HG03103 (cell line): ENCODE results near the gene BARX1.

Source experiments
- ATAC-seq: cut with Tn5 transposase; IDR thresholded peaks from one replicate; pipeline ENCODE4 v1.9.1; 2021; ENCODE audit warnings: low read depth; ENCODE audit not compliant: unreplicated experiment

The BARX1 gene

GRCh38 chr9:93929231-93929630, 25.9 kb downstream of the BARX1 start:
- no peak for ATAC-seq

DNA sequence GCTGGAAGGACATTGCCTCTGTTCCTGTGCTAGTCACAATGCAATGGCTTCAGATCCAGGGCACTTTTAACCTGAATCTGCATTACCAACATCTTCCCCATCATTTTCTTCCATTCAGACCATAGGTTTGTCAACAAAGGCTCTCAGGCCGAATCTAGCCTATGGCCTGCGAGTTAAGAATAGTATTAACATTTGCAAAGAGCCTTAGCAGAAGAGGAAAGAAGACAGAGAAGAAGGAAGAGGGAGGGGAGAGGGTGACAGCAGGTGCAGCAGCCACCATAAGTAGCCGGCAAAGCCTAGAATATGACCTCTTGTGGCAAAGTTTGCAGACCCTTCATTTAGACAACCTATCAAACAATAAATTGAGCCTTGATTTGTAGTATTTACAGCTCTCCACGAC, 32.6 kb downstream of the BARX1 start:
- no peak for ATAC-seq

DNA sequence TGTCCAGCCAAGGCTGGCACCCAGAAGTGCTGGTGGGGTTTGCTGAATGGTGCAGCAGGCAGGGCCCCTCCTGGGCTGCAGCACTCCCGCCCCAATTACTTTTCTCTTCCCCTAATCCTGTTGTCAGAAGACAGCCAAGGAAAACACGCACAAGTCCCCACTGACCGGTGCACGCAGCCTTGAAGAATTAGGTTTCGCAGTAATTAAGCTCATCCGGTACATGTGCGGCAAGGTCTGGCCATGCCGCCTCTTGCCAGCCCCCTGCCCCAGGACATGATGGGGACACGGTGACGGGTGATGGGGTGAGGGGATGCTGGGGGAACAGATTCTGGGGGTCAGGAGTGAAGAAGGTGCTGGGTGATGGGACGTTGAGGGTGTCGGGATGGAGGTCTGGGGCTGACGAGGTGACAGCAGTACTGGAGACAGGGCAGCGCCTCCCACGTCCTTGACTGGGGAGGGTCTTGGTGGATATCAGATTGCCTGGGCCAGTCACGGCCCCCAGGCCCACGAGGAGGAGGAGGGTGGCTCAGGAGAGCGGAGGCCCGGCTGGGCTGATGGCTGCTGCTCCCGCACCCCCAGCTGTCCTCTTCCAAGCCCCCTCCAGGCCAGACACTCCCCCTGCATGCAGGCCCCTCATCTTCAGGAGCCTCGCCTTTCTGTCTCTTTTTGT, 34.9 kb downstream of the BARX1 start:
- ATAC-seq: no peak

DNA sequence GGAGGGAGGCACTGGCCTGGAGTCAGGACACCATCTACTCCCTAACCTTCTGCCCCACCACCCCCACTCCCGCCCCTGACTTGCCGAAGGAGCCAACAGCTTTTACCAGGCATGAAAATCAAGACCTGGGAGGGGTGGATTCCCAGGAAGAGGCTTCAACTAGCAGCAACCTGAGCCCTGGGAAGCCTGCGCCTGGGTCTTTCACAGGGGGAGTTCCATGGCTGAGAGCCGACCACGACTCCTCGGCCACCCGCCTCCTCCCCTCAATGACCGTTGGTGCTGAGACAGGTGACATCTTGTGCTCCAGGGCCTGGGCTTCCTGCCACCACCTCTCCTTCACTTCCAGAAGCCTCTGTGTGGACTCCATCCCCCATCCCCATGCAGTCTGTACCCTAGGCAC, 37.1 kb downstream of the BARX1 start:
- no peak for ATAC-seq

- no peak for ATAC-seq
Measured at GRCh38 chr9:93917121-93917853, 37.9 kb downstream of the BARX1 start.

- no peak for ATAC-seq
Measured at GRCh38 chr9:93916358-93916757, 38.8 kb downstream of the BARX1 start.

GRCh38 chr9:93911801-93912554, 43.2 kb downstream of the BARX1 start:
- ATAC-seq: no peak

- no peak for ATAC-seq
Measured at GRCh38 chr9:93911136-93911745, 43.9 kb downstream of the BARX1 start.

- ATAC-seq: no peak
Measured at GRCh38 chr9:93910598-93910997, 44.6 kb downstream of the BARX1 start.

- no peak for ATAC-seq
Measured at GRCh38 chr9:93910196-93910595, 45.0 kb downstream of the BARX1 start.

DNA sequence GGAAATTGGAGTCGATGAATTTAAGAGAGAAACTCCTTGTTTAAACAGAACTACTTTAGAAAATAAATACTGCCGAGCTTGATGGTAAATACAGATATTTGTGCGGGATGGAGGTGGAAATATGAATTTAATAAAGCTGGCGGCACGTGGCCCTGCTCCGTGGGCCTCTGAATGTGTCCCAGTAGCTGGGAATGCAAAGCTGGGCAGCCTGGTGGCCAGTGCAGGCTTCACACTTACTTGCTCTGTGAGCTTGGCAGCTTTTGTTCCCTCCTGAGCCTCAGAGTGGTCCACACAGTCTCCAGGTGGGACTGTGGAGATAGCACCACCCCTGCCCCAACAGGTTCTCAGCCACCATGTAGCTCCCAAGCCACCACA, 45.9 kb downstream of the BARX1 start:
- no peak for ATAC-seq

- ATAC-seq: no peak
Measured at GRCh38 chr9:93908591-93909241, 46.4 kb downstream of the BARX1 start.

DNA sequence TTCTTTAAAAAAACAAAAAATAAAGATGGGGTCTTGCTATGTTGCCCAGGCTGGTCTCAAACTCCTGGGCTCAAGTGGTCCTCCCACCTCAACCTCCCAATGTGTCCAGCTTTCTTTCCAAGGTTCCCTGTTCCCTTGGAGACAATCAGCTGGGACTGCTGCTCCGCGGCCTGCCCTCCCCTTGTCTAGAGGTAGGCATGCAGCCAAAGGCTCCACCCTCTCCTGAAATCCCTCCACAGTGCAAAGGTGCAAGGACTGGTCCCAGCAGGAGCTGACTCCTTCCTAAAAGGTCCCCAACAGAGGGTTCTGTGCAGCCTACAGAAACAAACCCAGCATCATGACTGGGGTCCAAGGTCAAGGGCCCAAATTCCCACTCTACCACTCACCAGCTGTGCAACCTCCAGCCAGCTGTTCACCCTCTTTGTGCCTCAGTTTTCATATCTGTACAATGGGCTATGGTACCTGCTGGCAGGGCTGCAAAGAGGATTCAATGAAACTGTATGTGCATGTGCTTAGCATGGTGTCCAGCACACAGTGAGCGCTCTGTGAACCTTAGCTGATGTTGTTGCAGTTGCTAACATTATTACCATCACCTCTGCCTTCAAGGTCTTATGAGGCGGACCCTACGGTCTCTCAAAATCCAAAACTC, 47.5 kb downstream of the BARX1 start:
- ATAC-seq: no peak

- ATAC-seq: no peak
Measured at GRCh38 chr9:93906195-93906880, 48.8 kb downstream of the BARX1 start.

DNA sequence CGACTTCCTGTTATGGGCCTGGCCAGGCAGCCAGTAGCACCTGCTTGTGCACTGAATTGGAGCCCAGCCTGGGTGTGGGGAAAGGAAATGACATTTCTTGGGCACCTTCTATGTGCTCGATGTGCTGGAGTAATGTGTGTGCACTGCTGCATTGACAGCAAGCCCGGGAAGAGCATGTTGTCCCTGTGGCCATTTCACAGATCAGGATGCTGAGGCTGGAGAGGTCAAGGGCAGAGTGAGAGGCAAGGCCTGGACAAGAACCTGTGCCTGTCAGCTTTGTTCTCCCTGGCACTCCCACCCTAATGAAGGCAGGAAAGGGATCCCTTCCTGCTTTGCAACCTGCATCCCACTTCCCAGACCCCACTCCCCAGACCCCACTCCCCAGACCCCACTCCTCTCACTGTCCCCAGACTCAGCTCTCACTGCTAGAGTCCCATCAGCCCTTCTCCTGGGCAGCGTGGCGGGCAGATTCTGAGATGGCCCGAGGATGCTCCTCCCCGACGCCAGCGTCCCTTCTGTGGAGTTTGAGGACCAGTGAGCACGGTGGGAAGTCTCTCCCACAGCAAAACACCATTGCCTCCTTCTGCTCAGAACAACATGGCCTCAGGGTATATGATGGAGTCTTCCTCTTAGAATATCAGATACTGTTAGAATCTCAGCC, 49.6 kb downstream of the BARX1 start:
- ATAC-seq: no peak

- ATAC-seq: no peak
Measured at GRCh38 chr9:93904649-93905472, 50.3 kb downstream of the BARX1 start.

DNA sequence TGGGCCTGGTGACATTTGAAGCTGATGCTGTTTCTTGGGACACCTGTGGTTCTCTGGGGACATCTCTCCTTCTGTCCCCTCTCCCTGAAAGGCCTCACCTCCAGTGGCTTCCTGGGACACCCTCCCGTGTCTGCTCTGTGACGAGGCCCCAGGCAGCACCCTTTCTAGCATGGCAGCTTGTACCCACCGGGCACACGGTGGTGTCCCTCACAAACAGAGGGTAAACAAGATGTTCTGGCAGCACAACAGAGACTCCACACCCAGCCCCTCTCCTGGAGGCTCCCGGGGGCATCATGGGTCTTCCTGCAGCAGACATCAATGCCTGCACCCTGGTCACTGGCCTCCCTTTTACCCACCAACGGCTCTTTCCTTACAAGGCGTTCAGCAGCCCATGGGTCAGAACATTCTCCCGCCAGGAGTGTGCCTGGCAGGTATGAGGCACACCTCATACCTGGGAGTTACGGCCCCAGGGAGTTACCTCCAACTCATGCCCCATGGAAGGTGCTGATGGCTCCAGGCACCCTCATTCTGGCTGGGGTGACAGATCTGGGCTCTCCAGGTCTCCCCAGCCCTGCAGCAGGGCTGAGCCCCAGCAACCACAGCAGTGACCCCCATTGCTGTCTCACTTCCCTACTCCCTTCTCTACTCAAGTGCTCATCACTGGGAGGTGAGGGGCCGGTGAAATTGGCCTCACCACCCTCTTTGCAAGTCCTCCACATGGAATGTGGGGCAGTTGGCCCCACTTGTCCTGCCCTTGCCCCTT, 51.1 kb downstream of the BARX1 start:
- ATAC-seq: no peak
